ENCODE measurements around the gene ERH.
A peak's percentile ranks its signal among the peaks of the same experiment; 100 is the strongest.

The ERH gene

DNA sequence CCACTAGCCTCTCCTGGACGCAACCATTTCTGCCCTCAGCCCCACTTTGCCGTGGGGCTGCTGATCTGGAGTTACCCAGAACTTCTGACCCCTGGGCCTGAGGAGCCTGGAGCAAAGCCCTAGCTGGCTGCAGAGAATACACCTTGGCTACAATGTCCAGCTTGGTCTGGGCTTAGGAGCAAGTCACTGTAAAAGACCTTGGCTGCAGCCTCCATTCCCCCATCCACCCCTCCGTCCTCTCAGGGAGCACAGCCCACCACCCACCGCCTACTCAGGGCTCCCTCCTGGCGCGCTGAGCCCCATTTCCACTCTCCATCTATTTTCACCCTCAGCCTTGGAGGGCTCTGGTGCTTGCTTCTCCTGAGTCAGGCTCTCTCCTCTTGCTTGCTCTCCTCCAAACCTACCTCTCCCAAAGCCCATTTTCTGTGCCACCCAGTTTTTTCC, 42.9 kb downstream of the ERH start:
- no peak for DNase-seq

DNA sequence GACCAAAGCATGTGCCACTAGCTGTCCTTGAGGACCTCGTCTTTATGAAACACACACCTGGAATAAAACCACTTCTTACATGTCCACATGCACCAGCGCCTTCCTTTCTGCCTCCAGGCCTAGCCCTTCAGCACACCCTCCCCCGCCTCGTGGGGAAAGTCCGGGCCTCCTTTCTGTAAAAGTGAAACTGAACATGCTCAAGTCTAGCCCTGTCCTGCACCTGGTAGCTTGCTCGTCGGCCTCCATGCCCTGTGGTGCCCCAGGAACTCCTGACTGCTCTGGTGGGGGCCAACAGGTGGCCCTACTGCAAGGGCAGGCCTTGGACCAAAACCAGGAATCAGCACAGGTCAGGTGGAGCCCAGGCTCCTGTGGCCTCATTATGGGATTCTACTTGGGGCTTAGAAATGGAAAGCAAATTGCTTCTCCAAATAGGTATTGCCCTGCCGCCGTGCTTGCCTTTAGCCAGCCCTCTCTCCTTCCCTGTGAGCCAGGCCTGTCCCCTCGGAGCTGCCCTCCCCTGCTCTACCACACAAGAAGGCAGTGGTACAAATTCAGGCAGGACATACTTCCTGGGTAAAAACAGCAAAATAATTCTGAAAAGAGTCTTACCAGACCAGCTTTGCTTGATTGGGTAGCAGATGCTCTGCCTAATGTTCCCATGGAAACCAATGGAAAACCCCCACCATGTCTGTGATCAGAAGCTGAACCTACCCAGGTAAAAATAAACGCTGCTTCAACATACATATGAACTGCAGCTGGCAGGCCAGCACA, 43.5 kb downstream of the ERH start:
- DNase-seq = peak; percentile 32

DNA sequence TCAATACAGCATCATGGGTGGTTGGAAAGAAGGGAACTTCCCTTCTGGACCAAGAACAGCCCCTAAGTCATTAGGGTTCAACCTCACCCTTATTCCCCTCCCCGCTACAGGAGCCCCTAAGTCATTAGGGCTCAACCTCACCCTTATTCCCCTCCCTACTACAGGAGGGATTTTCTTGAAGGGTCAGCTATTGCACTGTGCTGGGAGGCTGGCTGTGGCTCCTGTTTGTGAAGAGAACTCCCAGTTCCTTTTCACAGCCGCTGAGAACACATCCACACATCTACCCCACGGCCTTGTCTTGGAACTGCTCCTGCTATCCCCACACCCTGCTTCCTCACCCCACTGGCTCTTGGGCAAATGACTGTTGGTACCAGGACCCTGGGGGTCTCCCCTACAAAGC, 44.9 kb downstream of the ERH start:
- no peak for DNase-seq

- DNase-seq = no peak
Observed at GRCh38 chr14:69351911-69352310, 46.2 kb downstream of the ERH start.

DNA sequence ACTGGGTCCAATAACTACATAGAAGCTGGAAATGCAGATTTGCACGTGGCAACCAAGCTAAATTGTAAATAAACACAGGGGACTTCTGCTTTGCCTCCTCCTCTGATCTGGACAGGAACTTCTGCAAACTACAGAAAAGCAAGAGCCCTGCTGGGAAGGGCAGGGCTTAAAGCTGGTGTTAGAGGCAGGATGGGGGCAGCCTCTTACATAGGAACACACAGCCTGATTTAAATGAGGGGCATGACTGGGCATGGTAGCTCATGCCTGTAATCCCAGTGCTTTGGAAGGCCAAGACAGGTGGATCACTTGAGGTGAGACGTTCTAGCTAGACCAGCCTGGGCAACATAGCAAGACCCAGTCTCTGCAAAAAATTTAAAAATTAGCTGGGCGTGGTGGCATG, 46.7 kb downstream of the ERH start:
- no peak for DNase-seq

GRCh38 chr14:69350892-69351291, 47.2 kb downstream of the ERH start:
- DNase-seq = no peak

DNA sequence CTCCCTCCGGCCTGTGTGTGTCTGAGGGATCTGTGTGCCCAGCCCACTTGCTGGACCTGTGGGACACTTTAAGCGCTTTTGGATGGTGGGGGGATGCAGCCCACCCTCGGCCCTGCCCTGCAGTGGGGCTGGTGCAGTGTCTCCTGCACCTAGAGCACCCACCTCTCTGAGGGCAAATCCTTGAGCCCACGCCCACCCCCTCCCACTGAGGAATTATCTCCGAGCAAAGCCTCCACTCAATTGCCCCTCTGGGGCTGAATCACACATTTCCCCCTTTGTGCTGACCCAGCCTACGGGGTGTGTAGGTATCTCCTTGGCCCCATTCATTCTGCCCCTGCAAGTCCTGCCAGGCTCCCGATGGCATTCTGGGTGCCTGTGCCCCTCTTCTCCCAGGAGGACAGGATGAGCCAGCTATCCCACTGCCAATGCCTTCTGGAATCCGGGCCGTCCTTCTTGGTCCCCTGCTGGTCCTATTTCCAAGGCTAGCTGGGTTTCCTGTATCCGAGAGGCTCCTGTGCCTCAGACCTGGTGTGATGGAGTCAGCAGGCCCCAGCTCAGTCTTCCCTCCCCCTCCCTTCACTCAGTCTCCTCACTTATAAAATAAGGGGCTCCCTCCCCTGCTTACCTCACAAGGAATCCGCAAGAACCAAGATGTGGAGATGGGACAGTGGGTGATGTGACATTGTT, 48.9 kb downstream of the ERH start:
- no peak for DNase-seq

DNA sequence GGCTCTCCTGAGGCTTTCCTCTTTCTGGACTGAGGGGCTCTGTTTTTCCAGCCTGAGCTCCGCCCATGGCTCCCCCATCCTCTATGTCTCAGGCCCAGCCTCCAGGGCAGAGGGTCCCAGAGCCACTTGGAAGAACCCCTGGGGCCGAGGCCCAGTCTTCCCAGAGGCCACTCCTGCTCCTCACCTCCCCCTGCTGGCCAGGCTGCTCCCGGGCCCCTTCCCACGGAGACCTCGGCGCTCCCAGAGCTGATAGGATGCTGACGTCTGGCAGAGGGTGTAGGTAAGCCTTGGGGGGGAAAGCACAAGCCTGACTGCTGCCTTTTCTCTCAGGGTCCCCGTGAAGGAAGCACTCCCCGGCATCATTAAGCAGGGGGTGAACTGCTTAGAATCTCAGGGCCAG, 51.4 kb downstream of the ERH start:
- DNase-seq = peak; percentile 27

GRCh38 chr14:69345402-69345801, 52.7 kb downstream of the ERH start:
- no peak for DNase-seq

- DNase-seq = no peak
Observed at GRCh38 chr14:69344171-69344570, 53.9 kb downstream of the ERH start.

DNA sequence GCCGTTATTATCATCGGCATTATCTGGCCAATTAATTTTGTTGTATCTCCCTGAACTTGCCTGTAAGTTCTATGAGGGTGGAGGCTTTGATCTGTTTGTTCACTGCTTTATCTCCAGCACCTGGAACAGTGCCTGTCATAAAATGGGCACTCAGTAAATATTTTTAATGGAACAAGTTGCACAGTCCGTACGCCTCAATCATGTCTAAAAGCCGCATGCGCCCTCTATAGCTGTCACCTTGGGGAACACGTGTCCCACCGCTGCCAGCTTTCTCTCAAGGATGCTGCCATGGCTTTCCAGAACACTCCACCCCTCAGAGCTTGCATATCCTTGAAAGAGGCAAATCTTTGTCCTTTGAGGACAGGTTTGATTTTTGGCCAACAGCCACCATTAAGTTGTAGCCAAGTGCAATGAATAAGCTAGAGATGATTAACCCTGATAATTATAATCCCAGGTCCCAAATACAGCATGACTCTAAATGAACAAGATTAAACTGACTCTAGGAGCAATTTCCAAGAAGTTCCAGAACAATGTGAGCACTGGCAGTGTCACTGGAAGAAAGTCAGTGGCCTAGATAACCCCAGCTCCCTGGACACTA, 55.1 kb downstream of the ERH start:
- no peak for DNase-seq

DNA sequence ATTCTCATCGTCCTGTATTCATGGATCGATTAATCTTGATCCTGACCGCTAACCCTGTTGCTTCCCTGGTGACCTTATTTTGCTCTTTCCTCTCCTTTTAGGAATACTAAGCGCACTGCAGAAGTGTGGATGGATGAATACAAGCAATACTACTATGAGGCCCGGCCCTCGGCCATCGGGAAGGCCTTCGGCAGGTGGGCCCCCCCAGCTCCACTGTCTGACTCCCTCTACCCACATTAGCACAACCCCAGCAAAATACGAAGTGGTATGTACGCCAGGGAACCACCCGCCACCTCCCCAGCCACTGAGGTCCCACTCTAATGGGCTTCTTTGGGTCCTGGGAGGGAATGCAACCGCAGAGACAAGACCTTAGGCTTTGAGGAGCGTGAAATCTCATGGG, 58.7 kb downstream of the ERH start:
- DNase-seq = no peak

GRCh38 chr14:69337984-69338383, 60.1 kb downstream of the ERH start:
- no peak for DNase-seq

DNA sequence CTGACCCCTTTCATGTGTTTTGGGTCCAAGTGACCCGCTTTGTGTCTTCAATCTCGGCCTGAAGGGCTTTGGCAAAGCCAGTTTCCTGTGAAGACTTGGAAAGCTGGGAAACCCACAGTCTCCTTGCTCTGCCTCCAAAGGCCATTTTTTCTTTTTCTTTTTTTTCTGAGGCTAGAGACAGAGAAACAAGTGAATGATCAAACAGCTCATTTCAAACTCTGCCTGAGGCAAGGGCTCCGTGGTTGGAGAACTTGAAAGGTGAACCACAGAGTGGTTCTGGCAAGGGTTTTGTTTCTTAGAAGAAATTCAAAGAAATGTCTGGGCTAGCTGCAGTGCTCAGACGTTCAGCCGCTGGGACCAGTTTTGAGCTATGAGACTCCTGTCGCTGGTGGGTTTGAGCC, 62.7 kb downstream of the ERH start:
- no peak for DNase-seq

- DNase-seq = no peak
Observed at GRCh38 chr14:69334576-69334975, 63.5 kb downstream of the ERH start.

GRCh38 chr14:69333791-69334337, 64.2 kb downstream of the ERH start:
- no peak for DNase-seq

DNA sequence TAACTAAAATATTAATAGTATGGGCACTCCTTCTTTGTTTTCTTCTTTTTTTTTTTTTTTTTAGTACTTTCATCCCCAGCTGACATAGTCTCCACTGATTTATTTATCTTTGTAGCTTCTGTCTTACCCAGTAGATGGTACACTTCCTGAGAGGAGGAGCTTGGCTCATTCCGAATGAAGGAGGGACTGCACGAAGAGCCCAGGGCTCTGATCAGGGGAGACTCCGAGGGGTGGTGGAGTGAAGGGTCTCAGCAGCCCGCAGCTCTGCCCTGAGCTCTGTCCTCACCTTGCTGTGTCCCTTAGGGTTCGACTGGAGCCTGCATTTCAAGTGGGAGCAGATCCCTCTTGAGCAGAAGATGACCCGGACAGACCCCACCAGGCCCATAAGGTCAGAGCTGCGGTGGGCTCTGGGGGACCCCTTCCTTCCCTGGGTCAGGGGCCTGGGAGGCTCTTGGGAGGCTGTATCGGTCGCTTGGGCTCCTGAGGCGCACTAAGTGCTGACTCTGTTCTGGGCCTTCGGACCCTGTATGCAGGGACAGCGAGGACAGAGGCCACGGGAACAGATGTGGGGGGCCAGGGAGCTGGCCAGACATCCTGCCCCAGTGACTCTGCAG, 65.2 kb downstream of the ERH start:
- no peak for DNase-seq

- no peak for DNase-seq
Observed at GRCh38 chr14:69331206-69331605, 66.9 kb downstream of the ERH start.

Measured in activated CD8-positive, alpha-beta memory T cell treated with anti-CD3 and anti-CD28 coated beads, Interleukin-2, amount 50 U/mL, for 4 hours (primary cell).